NCI-H1436 (cell line): ENCODE data around the gene ID1.

ENCODE experiments used
- DNase-seq: peaks from one replicate; lab custom pipeline; 2025; lab: John Stamatoyannopoulos, UW

Gene ID1

DNA sequence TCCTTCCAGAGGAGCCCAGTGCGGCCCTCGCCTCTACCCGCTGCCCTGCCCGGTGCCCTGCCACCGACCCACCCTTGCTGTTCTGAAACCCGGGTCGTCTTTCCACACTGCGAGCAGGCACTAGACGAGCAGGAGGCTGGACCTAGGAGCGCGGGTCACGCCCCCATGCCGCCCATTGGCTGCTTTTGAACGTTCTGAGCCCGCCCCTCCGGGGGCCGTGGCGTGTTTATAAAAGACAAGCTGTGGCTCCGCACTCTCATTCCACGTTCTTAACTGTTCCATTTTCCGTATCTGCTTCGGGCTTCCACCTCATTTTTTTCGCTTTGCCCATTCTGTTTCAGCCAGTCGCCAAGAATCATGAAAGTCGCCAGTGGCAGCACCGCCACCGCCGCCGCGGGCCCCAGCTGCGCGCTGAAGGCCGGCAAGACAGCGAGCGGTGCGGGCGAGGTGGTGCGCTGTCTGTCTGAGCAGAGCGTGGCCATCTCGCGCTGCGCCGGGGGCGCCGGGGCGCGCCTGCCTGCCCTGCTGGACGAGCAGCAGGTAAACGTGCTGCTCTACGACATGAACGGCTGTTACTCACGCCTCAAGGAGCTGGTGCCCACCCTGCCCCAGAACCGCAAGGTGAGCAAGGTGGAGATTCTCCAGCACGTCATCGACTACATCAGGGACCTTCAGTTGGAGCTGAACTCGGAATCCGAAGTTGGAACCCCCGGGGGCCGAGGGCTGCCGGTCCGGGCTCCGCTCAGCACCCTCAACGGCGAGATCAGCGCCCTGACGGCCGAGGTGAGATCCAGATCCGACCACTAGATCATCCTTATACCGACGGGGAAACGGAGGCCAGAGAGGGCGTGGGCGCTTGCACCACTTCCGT lies at the start of gene ID1:
TSS of gene ID1 (plus strand) at position 259 of the 871 bp plus-strand sequence. CDS start at position 358, 99 bp downstream.
- peak; percentile 94 for DNase-seq

- DNase-seq, result no peak
Measured at GRCh38 chr20:31559704-31560093, 45.4 kb upstream of the ID1 start.

DNA sequence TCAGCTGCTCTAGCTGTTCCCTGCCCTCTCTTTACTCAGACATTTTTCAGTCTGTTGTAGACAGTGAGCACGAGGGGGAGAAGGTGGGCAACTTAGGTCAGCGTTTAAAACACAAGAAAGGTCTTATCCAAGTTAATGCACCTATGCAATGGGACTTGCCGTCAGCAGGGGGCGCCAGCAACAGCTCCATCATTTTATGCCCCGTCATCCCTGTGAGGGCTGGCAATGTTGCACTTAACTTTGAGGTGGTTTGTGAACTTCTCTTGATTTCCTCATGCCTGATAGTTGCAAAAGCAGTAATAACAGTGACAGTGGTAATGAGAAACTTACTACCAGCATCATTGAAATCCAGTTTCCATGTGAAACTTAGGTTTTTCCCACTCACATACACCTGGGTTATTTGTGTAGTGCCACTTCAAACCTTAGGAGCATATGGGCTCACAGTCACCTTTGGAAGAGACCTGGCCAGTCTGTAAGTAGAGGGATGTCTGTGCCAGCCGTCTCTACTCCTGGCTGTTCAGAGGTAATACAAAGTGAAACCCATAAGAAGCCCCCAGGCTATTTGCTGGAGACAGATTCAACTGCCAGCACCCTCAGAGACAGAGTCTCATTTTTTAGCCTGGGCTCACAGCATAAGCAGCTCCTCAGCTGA lies 44.9 kb upstream of the ID1 start:
- DNase-seq, result peak; percentile 40

DNA sequence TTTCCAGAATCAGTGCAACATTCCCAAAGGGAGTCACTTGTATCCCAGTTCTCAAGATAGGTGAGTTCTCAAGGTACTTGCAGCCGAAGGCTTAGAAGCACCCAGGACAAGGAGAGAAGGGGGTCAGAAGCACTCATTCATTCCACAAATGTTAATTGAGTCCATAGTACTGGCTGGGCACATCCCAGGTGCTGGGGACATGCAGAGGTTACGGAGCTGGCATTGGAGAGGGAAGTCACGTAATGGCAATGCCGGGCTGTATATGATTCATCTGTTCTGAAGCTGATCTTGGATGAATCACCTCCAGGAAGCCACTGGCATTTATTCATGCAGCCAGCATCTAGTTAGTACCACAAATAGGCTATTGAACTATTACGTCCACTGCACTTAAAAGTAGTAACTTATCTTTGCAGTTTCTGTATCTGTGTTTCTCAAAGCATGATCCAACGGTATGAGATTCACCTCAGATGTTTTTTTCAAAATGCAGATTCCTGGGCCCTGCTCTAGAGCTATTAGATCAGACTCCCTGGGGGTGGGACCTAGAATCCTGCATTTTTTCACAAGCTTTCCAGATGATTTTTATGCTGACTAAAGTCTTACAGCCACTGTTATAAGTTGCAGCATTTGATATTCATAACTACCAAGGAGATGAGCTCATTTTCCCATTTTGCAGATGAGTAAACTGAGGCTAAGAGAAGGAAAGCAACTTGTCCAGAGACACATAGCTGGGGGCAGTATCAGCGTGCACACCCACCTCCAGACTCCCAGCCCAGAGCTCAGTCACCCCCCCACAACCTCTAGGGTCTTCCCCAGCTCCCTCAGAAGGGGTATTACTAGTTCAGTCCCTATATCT lies 44.1 kb upstream of the ID1 start:
- DNase-seq, result no peak

GRCh38 chr20:31562241-31562640 lies 42.8 kb upstream of the ID1 start:
- DNase-seq, result no peak

DNA sequence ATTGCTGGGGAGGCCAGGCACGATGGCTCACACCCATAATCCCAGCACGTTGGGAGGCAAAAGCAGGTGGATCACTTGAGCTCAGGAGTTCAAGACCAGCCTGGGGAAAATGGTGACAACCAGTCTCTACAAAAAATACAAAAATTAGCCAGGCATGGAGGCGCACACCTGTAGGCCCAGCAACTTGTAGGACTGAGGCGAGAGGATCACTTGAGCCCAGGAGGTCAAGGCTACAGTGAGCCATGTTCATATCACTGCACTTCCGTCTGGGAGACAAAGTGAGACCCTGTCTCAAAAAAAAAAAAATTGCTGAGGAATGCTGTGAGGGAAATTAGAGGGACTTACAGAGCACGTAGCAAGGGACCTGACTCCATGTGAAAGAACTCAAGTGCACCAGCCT lies 40.8 kb upstream of the ID1 start:
- no peak for DNase-seq

- no peak for DNase-seq
Measured at GRCh38 chr20:31565699-31566318, 39.3 kb upstream of the ID1 start.

- no peak for DNase-seq
Measured at GRCh38 chr20:31566319-31566657, 38.8 kb upstream of the ID1 start.

DNA sequence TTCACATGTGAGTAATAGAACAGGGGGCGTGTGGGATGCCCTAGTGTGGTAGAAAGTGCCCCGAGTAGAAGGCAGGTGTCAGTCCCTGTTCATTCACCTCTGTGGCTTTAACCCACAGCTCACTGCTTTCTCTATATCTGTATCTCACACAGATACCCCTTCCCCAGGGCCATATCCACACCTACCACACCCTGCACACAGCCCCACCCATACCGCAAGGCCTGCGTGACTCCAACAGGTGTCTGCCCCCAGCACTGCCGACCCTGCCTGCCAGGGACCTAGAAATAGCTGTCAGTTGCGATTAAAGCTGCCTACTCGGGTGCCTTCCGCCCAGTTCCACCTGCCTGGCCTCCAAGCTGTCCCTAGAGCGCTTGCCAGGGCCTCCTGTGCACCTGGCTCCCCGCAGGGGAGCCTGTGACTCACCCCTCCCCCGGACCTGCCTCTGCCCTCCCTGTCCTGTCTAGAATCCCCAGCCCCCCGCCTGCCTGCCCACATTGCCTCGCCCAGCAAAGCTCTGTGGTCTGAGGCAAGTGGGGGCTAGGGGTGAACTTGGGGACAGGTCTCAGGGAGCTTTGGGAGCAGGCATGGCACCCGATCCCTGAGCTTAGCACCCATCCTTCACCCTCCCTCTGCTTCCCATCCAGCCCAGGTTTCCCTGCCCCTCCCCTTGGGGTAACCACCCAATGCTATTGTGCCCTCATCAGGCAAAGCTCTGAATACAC lies 38.3 kb upstream of the ID1 start:
- DNase-seq, result peak; percentile 58

GRCh38 chr20:31567380-31567720 lies 37.7 kb upstream of the ID1 start:
- no peak for DNase-seq

- no peak for DNase-seq
Measured at GRCh38 chr20:31568041-31568731, 36.9 kb upstream of the ID1 start.

GRCh38 chr20:31568773-31569162 lies 36.3 kb upstream of the ID1 start:
- no peak for DNase-seq

DNA sequence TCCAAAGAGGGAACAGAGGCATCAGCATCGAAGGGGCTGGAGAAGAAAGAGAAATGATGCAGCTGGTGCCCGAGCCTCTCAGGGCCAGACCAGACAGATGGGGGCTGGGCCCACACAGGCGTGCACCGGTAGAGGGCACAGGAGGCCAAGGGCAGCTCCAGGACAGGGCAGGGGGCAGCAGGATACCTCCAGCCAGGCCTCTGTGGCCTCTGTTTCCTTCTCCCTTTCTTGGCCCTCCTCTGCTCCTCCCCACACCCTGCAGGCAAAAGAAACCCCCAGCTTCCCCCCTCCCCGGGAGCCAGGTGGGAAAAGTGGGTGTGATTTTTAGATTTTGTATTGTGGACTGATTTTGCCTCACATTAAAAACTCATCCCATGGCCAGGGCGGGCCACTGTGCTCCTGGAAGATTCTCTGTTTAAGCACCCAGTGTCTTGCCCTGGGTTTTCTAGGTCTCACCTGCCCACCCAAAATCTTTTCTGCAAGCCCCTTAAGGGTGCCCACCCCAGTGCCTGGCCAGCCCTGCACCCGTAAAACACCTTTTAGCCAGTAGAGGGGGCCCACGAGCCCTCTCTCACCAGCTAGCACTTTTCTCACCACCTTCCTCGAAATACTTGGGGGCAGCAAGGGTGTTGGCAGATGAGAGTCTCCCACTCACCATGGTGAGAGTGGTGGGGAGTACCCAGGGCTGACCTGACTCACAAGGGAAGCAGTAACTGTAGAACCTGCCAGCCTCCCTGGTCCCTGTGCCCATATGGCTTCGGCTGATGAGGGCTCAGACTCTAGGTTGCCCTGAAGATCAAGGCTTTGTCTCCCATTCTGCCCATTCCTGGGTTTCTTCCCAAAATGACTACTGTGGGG lies 35.7 kb upstream of the ID1 start:
- DNase-seq, result peak; percentile 53

GRCh38 chr20:31570021-31570463 lies 35.0 kb upstream of the ID1 start:
- DNase-seq, result no peak

- DNase-seq, result no peak
Measured at GRCh38 chr20:31570735-31571617, 34.1 kb upstream of the ID1 start.

DNA sequence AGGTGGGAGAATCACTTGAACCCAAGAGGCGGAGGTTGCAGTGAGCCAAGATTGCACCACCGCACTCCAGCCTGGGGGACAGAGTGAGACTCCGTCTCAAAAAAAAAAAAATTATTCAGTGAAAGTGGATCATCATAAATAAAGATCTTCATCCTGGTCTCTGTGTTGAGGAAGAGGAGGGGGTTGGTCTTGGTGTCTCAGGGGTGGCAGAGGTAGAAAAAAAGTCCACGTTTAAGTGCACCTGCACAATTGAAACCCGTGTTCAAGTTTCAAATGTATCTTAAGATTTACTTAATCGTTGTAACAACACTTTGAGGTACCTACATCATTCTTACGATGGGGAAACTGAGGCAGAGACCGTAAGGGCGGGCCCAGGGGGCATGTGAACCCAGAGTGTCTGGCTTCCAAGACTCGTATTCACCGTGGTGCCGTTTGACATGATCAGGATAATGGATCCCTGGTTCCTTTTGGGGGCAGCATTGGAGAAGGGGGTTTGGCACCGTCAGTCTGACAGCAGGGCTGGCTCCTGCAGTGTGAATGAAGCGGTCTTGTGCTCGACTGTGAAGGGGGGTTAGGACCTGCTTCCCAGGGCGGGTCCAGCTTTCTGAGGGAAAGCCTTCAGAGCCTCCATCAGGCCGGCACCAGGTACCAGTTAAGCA lies 32.9 kb upstream of the ID1 start:
- no peak for DNase-seq

GRCh38 chr20:31572701-31573554 lies 32.2 kb upstream of the ID1 start:
- DNase-seq, result peak; percentile 96
